Hepatocyte (in vitro differentiated cells): ENCODE data around the gene MEF2D. TPM values are rescaled to one million over a fixed set of nuclear protein-coding genes. Genes with fewer than 3 reads are reported as not detected.

ENCODE experiments used
- DNase-seq: peaks from one replicate; pipeline ENCODE4 v3.0.0-alpha.2; 2016; ENCODE audit warnings: low spot score
- H2AFZ ChIP-seq: fragments of 200-600 bp; sonication (generic); 2 replicates; pipeline ENCODE4 v1.6.0; 2016; ENCODE audit warnings: antibody characterized with exemption, mild to moderate bottlenecking
- H3K27ac ChIP-seq: fragments of 200-600 bp; sonication (generic); 2 replicates; pipeline ENCODE4 v1.5.1; 2016; ENCODE audit warnings: mild to moderate bottlenecking
- H3K27me3 ChIP-seq: fragments of 200-600 bp; sonication (generic); 2 replicates; pipeline ENCODE4 v1.6.1; 2016
- H3K36me3 ChIP-seq: fragments of 200-600 bp; sonication (generic); replicated peaks from 2 replicates; pipeline ENCODE4 v1.5.1; 2016; ENCODE audit warnings: low read depth; ENCODE audit not compliant: insufficient read depth
- H3K4me1 ChIP-seq: fragments of 200-600 bp; sonication (generic); 2 replicates; pipeline ENCODE4 v1.5.1; 2016; ENCODE audit warnings: mild to moderate bottlenecking, moderate library complexity; ENCODE audit not compliant: insufficient read depth
- H3K4me2 ChIP-seq: fragments of 200-600 bp; sonication (generic); 2 replicates; pipeline ENCODE4 v1.6.0; 2016
- H3K4me3 ChIP-seq: fragments of 200-600 bp; sonication (generic); 2 replicates; pipeline ENCODE4 v1.5.1; 2016; ENCODE audit warnings: mild to moderate bottlenecking
- H3K79me2 ChIP-seq: fragments of 200-600 bp; sonication (generic); 2 replicates; pipeline ENCODE4 v1.6.0; 2017; ENCODE audit warnings: mild to moderate bottlenecking
- H3K9me2 ChIP-seq: fragments of 200-600 bp; sonication (generic); replicated peaks from 2 replicates; pipeline ENCODE4 v1.6.0; 2017; ENCODE audit warnings: mild to moderate bottlenecking; ENCODE audit not compliant: insufficient read depth
- H3K9me3 ChIP-seq: fragments of 200-600 bp; sonication (generic); 2 replicates; pipeline ENCODE4 v1.5.1; 2016; ENCODE audit warnings: low read depth, mild to moderate bottlenecking
- H4K20me1 ChIP-seq: fragments of 200-600 bp; sonication (generic); 2 replicates; pipeline ENCODE4 v1.6.0; 2016; ENCODE audit warnings: mild to moderate bottlenecking; ENCODE audit not compliant: insufficient read depth, poor library complexity, severe bottlenecking
- EZH2 ChIP-seq: fragments of 200-600 bp; sonication (generic); IDR thresholded peaks from 2 replicates; pipeline ENCODE4 v1.6.1; 2016; ENCODE audit warnings: antibody characterized with exemption, mild to moderate bottlenecking, borderline replicate concordance
- EZH2phosphoT487 ChIP-seq: fragments of 200-600 bp; sonication (generic); IDR thresholded peaks from one replicate; pipeline ENCODE4 v1.6.1; 2018; ENCODE audit warnings: antibody characterized with exemption, mild to moderate bottlenecking, low read depth, moderate library complexity; ENCODE audit not compliant: unreplicated experiment, severe bottlenecking
- WGBS: methylation state at CpG from one replicate; pipeline ENCODE4 v1.1.6; 2016; ENCODE audit warnings: low lambda C conversion rate; ENCODE audit errors: missing lambda C conversion rate; 5-methylcytosine and 5-hydroxymethylcytosine counted together
- polyA plus RNA-seq: library from polyadenylated mRNA; unstranded; fragments of >200 nt; fragmentation: Nextera tagmentation; extraction: Ambion mirVana; gene quantifications from 2 replicates; pipeline ENCODE4 v1.2.1, GENCODE V29; 2016
- total RNA-seq: library from RNA; depleted of rRNA; stranded (reverse); fragments of >200 nt; gene quantifications from 2 replicates; pipeline ENCODE4 v1.2.3, GENCODE V29; 2014
- TF ChIP-seq, protein P1 (sequence below): fragments of 200-600 bp; sonication (generic); IDR thresholded peaks from 2 replicates; pipeline ENCODE4 v1.5.1; 2016; ENCODE audit warnings: antibody characterized with exemption, mild to moderate bottlenecking; ENCODE audit not compliant: poor library complexity

The MEF2D gene
- total and polyA plus RNA-seq, 2 experiments from 2014 or later, result 20.1 to 25.1 TPM

DNA sequence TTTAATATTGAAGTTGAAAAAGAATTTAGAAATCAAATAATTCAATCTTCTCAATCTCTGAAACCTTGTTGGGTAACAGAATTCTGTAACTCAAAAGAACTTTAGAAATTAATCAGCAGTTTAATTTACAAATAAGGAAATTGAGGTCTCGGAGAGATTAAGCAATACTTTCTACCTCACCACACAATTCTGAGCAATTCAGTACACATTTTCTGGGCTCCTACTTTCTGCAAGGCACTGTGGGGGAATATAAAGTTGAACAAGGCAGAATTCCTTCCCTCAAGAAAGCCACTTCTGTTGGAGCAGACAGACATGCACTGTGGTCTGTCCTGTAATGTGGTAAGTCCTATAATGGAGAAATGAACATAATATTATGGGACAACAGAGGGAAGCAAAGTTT, 47.7 kb downstream of the MEF2D start:
- no peak overlapping the region for H3K4me2 ChIP-seq
- H3K4me1 ChIP-seq, result no peaks in the 10 kb centered on the region
- no peaks in the 10 kb centered on the region for H4K20me1 ChIP-seq
- H2AFZ ChIP-seq, result no peak overlapping the region
- WGBS, result 90% methylated on average over 1 of the region's 1 CpG
- no peak for DNase-seq
- H3K36me3 ChIP-seq, result no peaks in the 10 kb centered on the region
- H3K9me3 ChIP-seq, result no peaks in the 10 kb centered on the region
- H3K4me3 ChIP-seq, result no peak overlapping the region
- TF ChIP-seq EZH2 (no peak), EZH2phosphoT487 (no peak)
- TF ChIP-seq, protein P1, sequence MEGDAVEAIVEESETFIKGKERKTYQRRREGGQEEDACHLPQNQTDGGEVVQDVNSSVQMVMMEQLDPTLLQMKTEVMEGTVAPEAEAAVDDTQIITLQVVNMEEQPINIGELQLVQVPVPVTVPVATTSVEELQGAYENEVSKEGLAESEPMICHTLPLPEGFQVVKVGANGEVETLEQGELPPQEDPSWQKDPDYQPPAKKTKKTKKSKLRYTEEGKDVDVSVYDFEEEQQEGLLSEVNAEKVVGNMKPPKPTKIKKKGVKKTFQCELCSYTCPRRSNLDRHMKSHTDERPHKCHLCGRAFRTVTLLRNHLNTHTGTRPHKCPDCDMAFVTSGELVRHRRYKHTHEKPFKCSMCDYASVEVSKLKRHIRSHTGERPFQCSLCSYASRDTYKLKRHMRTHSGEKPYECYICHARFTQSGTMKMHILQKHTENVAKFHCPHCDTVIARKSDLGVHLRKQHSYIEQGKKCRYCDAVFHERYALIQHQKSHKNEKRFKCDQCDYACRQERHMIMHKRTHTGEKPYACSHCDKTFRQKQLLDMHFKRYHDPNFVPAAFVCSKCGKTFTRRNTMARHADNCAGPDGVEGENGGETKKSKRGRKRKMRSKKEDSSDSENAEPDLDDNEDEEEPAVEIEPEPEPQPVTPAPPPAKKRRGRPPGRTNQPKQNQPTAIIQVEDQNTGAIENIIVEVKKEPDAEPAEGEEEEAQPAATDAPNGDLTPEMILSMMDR, result no peak
- H3K9me2 ChIP-seq, result no peaks in the 10 kb centered on the region
- no peaks in the 10 kb centered on the region for H3K79me2 ChIP-seq
- peaks cover 2% of the 10 kb centered on the region for H3K27me3 ChIP-seq
- no peak overlapping the region for H3K27ac ChIP-seq

DNA sequence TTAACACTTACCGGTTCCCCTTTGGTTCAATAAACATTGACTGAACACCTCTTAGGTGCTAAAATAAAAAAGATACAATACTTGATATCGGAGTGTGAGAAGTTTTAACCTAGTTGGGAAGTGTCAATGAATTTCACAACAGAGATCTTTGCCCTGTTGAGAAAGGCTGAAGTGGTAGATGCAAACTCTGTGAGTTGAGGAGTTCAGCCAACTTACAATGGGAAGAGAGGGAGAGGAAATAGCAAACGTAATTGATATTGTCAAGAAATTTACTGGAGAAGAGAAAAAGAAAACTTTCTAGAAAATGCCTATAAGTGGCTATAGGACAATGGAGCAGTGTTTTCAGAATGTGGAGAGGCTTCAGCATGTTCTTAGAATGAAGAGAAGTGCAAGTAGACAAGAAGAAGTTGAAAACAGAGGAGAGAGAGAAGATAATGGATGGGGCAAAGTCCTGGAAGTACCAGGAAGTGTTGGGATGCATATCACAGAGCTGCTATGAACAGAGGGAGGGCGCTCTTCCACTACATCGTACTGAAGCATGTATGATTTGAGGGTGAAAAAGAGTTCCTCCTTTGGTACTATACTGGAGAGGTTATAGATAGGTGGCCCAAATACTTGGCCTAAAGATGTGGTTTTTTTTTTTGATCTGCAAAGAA, 48.9 kb downstream of the MEF2D start:
- H3K4me3 ChIP-seq, result no peak overlapping the region
- H3K27me3 ChIP-seq, result peaks cover 2% of the 10 kb centered on the region
- peak overlapping the region; percentile 53 for H3K27ac ChIP-seq
- no peaks in the 10 kb centered on the region for H3K4me1 ChIP-seq
- 68% methylated on average over 5 of the region's 5 CpGs for WGBS
- no peaks in the 10 kb centered on the region for H3K79me2 ChIP-seq
- H2AFZ ChIP-seq, result no peak overlapping the region
- no peak for DNase-seq
- H3K36me3 ChIP-seq, result no peaks in the 10 kb centered on the region
- H4K20me1 ChIP-seq, result no peaks in the 10 kb centered on the region
- no peaks in the 10 kb centered on the region for H3K9me3 ChIP-seq
- TF ChIP-seq, protein P1, result peak; percentile 19
- TF ChIP-seq EZH2phosphoT487, result no peak
- H3K4me2 ChIP-seq, result no peak overlapping the region
- no peaks in the 10 kb centered on the region for H3K9me2 ChIP-seq

DNA sequence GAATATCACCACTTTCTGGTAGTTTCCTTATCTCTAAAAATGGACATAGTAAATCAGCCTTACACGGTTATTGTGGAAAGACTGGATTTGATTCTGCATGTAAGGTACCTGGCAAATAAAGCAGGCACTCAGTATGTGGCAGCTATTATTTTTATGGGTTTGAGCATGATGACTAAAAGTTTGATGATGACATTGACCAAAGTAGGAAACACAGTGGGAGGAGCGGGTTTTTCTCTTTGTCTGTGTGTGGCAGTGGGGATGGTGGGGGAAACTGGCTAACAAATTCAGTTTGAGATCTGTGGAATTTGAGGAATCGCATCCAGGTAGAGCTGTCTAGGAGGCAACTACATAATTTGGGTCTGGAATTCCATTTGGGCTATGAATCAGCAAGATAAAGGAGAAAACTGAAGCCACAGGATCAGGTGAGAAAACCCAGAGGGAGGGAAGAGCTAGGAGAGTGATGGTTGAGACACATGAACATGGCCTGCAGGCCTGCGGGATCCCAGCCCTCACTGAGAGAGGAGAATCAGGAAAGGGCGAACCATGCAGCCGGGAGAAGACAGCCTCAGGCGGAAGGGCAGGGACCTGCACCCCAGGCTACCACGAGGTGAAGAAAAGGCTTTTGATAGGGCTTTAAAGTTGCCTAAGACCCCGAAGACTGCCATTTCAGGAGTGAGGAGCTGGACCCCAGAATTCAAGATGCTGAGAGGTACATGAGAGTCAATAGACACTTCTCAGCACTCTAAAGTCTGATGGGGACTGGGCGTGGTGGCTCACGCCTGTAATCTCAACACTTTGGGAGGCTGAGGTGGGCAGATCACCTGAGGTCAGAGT, 52.2 kb downstream of the MEF2D start:
- Histone ChIP-seq H3K36me3 (no peaks in the 10 kb centered on the region), H3K4me1 (no peaks in the 10 kb centered on the region), H3K4me2 (no peak overlapping the region), H4K20me1 (no peaks in the 10 kb centered on the region), H3K9me2 (no peaks in the 10 kb centered on the region), H3K27ac (no peak overlapping the region), H3K9me3 (no peaks in the 10 kb centered on the region), H3K27me3 (peaks cover 17% of the 10 kb centered on the region), H3K4me3 (no peak overlapping the region), H2AFZ (no peak overlapping the region), H3K79me2 (no peaks in the 10 kb centered on the region)
- no peak for DNase-seq
- TF ChIP-seq EZH2phosphoT487 (no peak), EZH2 (no peak)
- TF ChIP-seq, protein P1, result no peak
- WGBS, result 86% methylated on average over 11 of the region's 11 CpGs
